ENCODE measurements around the gene SKAP2.

DNA sequence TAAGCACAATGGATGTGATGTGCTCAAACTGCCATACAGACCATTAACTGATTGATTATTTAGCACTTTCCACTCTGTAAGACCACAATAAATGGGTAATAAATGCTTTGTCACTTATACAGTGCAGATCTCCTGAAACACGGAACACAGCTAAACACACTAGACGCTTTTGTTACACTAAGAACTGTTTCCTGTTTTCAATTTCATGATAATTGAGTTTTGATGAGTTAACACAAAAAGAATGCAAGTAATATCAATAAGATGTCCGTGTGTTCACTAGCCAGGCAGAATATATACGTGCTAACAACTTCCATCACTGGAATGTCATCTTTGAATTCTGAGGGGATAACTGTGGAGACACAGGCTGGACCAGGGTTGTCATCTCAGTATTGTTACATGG, 178.8 kb downstream of the SKAP2 start:
- TF ChIP-seq, protein P1, sequence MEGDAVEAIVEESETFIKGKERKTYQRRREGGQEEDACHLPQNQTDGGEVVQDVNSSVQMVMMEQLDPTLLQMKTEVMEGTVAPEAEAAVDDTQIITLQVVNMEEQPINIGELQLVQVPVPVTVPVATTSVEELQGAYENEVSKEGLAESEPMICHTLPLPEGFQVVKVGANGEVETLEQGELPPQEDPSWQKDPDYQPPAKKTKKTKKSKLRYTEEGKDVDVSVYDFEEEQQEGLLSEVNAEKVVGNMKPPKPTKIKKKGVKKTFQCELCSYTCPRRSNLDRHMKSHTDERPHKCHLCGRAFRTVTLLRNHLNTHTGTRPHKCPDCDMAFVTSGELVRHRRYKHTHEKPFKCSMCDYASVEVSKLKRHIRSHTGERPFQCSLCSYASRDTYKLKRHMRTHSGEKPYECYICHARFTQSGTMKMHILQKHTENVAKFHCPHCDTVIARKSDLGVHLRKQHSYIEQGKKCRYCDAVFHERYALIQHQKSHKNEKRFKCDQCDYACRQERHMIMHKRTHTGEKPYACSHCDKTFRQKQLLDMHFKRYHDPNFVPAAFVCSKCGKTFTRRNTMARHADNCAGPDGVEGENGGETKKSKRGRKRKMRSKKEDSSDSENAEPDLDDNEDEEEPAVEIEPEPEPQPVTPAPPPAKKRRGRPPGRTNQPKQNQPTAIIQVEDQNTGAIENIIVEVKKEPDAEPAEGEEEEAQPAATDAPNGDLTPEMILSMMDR (IDR thresholded peaks at IDR 0.05), result no peak
- no peak for TF ChIP-seq POLR2A (IDR thresholded peaks at IDR 0.05)
